AG09309 (cell line): ENCODE measurements around the gene BEND5.

Experiments used
- DNase-seq: peaks from one replicate; pipeline ENCODE4 v3.0.0-alpha.2; 2010; ENCODE audit warnings: low read depth
- H3K4me3 ChIP-seq: 2 replicates; pipeline ENCODE4 v1.5.1; 2011; ENCODE audit warnings: mild to moderate bottlenecking, low read depth, low read length, moderate library complexity; ENCODE audit not compliant: control insufficient read depth
- CTCF ChIP-seq: IDR thresholded peaks from 2 replicates; pipeline ENCODE4 v1.5.1; 2011; ENCODE audit warnings: mild to moderate bottlenecking, low read depth, low read length, inconsistent platforms; ENCODE audit not compliant: insufficient read depth, control insufficient read depth; ENCODE audit errors: missing control alignments

Gene BEND5

DNA sequence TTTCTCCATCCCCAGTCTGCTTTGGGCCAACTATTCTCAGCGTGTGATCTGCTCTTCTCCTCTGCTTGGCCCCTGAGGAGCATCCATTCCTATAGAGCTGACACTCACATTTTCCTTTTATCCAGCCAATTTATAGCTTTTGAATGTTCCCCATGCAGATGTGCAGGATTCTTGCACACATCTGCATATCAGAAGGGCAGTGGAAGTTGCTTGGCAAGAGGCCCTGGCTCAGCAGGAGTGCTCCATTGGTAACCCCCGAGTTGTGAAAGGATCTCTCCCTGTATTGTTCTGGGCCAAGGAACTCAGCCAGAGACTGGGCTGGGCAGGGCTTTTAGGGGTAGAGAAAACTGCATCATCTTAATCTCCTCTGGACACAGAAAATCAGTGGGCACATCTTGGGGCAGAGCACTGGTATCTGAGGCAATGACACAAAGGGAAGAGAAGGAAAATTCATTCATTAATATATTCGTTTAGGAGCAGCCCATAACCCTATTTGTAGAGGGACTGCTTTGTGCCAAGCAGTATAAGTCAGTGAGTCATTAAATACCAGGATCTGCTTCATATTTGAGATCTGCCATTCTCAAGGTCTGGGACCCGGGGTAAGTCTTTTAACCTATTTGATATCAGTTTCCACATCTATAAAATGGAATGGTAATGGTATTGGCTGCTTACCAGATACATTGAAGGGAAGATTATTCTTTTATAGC, 31.0 kb upstream of the BEND5 start:
- DNase-seq: no peak
- no peak overlapping the region for H3K4me3 ChIP-seq
- no peak for TF ChIP-seq CTCF

- TF ChIP-seq CTCF: no peak
- DNase-seq: no peak
- H3K4me3 ChIP-seq: no peak overlapping the region
Observed at GRCh38 chr1:48803474-48803873, 26.8 kb upstream of the BEND5 start.

DNA sequence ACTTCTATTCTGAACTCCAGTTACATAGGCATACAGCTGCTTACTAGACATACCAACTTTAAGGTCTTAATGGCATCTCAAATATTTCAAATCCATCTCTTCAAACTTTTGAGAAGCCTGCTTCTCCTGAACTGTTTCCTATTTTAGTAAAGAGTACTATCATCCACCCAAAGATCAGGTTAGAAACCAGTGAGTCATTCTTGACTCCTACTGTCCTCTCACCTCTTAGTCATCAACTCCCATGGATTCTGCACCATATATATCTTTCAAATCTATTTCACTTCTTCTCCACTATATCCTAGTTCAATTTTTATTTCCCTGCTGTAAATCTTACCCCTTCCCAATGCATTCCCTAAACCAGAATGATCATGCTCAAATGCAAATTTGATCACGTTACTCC, 18.1 kb upstream of the BEND5 start:
- no peak overlapping the region for H3K4me3 ChIP-seq
- no peak for DNase-seq
- no peak for TF ChIP-seq CTCF

- TF ChIP-seq CTCF: no peak
- DNase-seq: no peak
- H3K4me3 ChIP-seq: no peak overlapping the region
Observed at GRCh38 chr1:48793863-48794262, 17.2 kb upstream of the BEND5 start.

- no peak for TF ChIP-seq CTCF
- no peak for DNase-seq
- H3K4me3 ChIP-seq: no peak overlapping the region
Observed at GRCh38 chr1:48792961-48793360, 16.3 kb upstream of the BEND5 start.

GRCh38 chr1:48790397-48790796, 13.7 kb upstream of the BEND5 start:
- H3K4me3 ChIP-seq: no peak overlapping the region
- TF ChIP-seq CTCF: no peak
- DNase-seq: no peak
